ENCODE measurements around the gene DUOX2.
"Not testable (repeated sequence)": the region's sequence is repeated elsewhere in the genome, so short reads cannot be mapped to it uniquely, and the experiment has no call there.

DUOX2 gene

GRCh38 chr15:45062301-45062700 lies 51.7 kb downstream of the DUOX2 start:
- DNase-seq, result not testable (repeated sequence)

GRCh38 chr15:45058690-45059675 lies 55.0 kb downstream of the DUOX2 start:
- not testable (repeated sequence) for DNase-seq

GRCh38 chr15:45052676-45053075 lies 61.3 kb downstream of the DUOX2 start:
- not testable (repeated sequence) for DNase-seq

- no peak for DNase-seq
These were observed 63.4 kb downstream of the DUOX2 start for GRCh38 chr15:45050587-45050986.

GRCh38 chr15:45048794-45049631 lies 65.0 kb downstream of the DUOX2 start:
- peak; percentile 75 for DNase-seq

- peak; percentile 13 for DNase-seq
These were observed 65.6 kb downstream of the DUOX2 start for GRCh38 chr15:45048449-45048793.

GRCh38 chr15:45044270-45044669 lies 69.7 kb downstream of the DUOX2 start:
- DNase-seq, result not testable (repeated sequence)

- not testable (repeated sequence) for DNase-seq
These were observed 71.1 kb downstream of the DUOX2 start for GRCh38 chr15:45042859-45043258.

All from CD4-positive, alpha-beta T cell treated with Interferon gamma for 1 hour (primary cell).